Measurements from ENCODE around the gene PHF12. TPM values are rescaled to one million over a fixed set of nuclear protein-coding genes. Genes with fewer than 3 reads are reported as not detected.

The PHF12 gene
- total RNA-seq, 1 donor from 2014 or later, result 54.5 TPM

DNA sequence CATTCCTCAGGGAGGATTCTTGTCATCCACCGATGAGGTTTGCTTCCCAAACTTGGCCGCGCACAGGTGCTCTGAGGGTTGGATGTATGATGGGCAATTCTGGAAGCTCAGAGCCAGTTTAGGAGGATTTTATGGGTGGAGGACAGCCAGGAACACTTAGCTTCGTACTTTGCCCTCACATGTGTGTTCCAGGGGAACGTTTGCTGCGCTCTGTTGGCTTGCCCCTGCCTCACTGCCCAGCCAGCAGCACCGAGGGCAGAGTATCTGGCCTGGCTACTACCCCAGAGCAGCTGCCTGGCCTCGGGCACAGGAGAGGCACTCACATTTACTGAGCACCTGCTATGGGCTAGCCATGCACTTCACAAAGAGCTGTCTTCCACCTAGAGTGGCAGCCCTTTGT lies 40.5 kb upstream of the PHF12 start:
- DNase-seq (ENCODE audit: extremely low spot score in 2 of 2), result no peak
- intact Hi-C loops (cut with DNase I), result no loop called here
- Histone ChIP-seq H3K9me3 (no peaks in the 10 kb centered on the region), H3K27me3 (no peaks in the 10 kb centered on the region), H3K27ac (no peak overlapping the region), H3K4me1 (no peaks in the 10 kb centered on the region), H3K4me3 (no peak overlapping the region), H3K36me3 (no peaks in the 10 kb centered on the region)
- TF ChIP-seq POLR2AphosphoS5 (IDR thresholded peaks at IDR 0.05; ENCODE audit: insufficient read depth in 1 of 2, low read depth in 1 of 2) (no peak), POLR2A (IDR thresholded peaks at IDR 0.05) (no peak)
- TF ChIP-seq, protein P1, sequence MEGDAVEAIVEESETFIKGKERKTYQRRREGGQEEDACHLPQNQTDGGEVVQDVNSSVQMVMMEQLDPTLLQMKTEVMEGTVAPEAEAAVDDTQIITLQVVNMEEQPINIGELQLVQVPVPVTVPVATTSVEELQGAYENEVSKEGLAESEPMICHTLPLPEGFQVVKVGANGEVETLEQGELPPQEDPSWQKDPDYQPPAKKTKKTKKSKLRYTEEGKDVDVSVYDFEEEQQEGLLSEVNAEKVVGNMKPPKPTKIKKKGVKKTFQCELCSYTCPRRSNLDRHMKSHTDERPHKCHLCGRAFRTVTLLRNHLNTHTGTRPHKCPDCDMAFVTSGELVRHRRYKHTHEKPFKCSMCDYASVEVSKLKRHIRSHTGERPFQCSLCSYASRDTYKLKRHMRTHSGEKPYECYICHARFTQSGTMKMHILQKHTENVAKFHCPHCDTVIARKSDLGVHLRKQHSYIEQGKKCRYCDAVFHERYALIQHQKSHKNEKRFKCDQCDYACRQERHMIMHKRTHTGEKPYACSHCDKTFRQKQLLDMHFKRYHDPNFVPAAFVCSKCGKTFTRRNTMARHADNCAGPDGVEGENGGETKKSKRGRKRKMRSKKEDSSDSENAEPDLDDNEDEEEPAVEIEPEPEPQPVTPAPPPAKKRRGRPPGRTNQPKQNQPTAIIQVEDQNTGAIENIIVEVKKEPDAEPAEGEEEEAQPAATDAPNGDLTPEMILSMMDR (IDR thresholded peaks at IDR 0.05), result no peak

DNA sequence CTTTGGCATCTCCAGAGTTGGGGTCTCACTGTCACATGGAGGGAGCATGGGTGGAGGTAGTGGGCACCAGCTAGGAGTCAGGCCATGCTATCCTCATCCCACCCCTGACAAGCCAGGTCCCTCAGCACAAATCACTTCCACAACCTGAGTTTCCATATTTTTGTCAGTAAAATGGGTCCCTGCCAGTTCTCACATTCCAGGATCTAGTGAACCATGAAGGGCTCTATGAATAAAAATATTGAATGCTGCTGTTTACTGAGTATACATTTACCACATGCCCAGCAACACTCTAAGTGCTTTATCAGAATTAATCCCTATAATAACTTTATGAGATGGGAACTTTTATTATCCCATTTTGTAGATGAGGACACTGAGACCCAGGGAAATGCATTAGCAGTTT lies 37.7 kb upstream of the PHF12 start:
- no peaks in the 10 kb centered on the region for H3K36me3 ChIP-seq
- no peaks in the 10 kb centered on the region for H3K9me3 ChIP-seq
- no peaks in the 10 kb centered on the region for H3K27me3 ChIP-seq
- H3K27ac ChIP-seq, result no peak overlapping the region
- H3K4me1 ChIP-seq, result no peaks in the 10 kb centered on the region
- no peak for DNase-seq (ENCODE audit: extremely low spot score in 2 of 2)
- intact Hi-C loops (cut with DNase I), result no loop called here
- TF ChIP-seq POLR2AphosphoS5 (IDR thresholded peaks at IDR 0.05; ENCODE audit: insufficient read depth in 1 of 2, low read depth in 1 of 2) (no peak), POLR2A (IDR thresholded peaks at IDR 0.05) (no peak)
- no peak overlapping the region for H3K4me3 ChIP-seq

DNA sequence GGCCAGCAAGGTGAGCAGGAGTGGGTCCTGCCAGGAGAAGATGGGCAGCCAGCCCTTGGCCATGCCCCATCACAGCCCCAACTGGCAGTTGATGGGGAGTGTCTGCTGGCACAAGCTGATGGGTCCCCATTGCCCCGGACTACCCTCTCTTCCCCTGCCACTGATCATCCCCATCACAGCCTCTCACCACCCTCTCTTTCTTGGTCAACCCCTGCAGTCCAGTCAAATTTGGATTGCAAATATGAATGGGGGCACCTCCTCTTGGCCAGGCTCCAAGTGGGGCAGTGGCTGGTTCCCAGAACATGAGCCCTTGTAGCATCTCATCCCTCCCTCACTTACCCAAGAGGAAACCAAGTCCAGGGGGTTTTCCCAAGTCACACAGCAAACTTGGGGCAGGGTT lies 37.2 kb upstream of the PHF12 start:
- intact Hi-C loops (cut with DNase I), result no loop called here
- H3K36me3 ChIP-seq, result no peaks in the 10 kb centered on the region
- no peak overlapping the region for H3K4me3 ChIP-seq
- no peaks in the 10 kb centered on the region for H3K9me3 ChIP-seq
- H3K27ac ChIP-seq, result no peak overlapping the region
- TF ChIP-seq, protein P1 (IDR thresholded peaks at IDR 0.05), result no peak
- H3K27me3 ChIP-seq, result no peaks in the 10 kb centered on the region
- no peaks in the 10 kb centered on the region for H3K4me1 ChIP-seq
- no peak for DNase-seq (ENCODE audit: extremely low spot score in 2 of 2)

DNA sequence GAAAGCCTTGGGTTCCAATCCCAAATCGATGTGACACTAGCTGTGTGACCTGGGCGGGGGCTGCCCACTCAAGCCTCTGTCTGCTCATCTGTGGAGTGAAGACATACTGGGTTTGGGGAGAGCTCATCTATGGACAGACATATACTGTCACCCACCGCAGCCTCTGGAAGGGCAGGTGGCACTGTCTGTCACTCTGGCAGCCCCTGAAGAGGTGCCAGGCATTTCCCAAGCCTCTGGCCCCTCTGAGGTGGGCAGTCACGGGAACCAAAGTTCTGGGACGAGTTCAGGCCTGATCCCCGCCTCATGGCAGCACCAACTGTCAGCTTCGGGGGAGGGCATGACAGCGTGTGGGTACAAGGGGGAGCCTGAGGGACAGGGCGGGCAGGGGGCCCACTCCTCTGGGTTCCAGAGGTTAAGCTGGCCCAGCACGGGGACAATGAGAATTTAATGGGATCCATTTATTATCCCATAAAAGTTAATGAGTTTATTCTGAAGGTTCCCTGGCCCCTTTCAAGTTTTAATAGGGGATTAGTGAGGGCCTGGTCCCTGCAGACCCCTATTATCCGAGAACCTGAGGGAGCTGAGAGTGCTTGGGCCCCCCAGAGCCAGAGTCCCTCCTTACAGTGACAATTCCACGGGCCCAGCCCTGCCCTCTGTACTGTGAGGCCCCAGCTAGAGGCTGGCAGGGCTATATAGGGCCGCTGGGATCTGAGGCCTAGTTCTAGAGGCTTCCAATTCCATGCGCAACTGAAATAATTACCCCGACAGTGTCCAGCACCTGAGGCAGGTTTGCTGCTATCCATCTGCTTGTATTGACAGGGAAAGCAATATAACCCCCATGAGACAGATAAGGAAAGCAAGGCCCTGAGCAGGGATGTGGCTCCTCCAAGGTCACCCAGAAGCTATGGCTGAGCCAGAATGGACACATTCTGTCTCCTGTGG lies 35.7 kb upstream of the PHF12 start:
- TF ChIP-seq POLR2AphosphoS5 (IDR thresholded peaks at IDR 0.05; ENCODE audit: insufficient read depth in 1 of 2, low read depth in 1 of 2), result no peak
- TF ChIP-seq, protein P1 (IDR thresholded peaks at IDR 0.05), result no peak
- no peak for TF ChIP-seq POLR2A (IDR thresholded peaks at IDR 0.05)
- no peaks in the 10 kb centered on the region for H3K36me3 ChIP-seq
- no peak overlapping the region for H3K4me3 ChIP-seq
- no peaks in the 10 kb centered on the region for H3K27me3 ChIP-seq
- no peak for DNase-seq (ENCODE audit: extremely low spot score in 2 of 2)
- intact Hi-C loops (cut with DNase I), result no loop called here
- H3K27ac ChIP-seq, result no peak overlapping the region
- H3K9me3 ChIP-seq, result no peaks in the 10 kb centered on the region
- H3K4me1 ChIP-seq, result peaks cover under 1% of the 10 kb centered on the region

DNA sequence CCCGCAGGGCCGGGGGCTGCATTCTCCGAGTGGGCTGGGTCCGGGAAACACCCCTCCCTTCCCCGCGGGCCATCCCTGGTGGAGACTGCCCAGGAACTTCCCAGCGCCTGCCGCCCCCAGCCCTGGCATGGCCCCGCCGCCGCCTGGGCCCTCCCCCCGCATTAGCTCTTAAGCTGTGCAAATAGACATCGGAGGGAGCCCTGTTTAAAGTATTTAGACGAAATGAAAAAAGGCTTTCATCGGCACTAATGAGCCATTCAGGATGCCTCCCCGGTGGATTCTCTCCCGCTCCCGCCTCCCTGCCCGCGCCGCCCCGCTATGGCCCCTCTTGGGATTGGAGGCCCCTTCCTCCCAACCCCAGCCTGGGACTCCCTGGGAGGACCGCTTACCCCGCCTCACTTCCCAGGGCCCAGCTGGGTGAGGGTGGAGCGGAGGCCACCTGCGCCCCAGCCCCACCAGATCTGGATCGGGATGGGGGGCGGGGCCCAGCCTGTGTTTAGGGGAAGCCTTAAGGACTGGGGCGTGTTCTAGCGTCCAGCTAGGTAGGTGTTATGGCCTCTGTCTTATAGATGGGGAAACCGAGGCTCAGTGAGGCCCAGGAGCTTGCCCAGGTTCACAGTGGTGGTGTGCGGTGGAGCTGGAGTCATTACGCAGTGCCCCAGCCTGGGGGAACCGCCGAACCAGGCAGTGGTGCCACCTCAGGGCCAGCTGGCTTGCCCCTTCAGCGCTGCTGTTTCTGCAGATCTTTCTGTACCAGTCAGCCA lies 34.8 kb upstream of the PHF12 start:
- no peaks in the 10 kb centered on the region for H3K27me3 ChIP-seq
- intact Hi-C loops (cut with DNase I), result no loop called here
- DNase-seq (ENCODE audit: extremely low spot score in 2 of 2), result no peak
- no peaks in the 10 kb centered on the region for H3K9me3 ChIP-seq
- H3K4me3 ChIP-seq, result no peak overlapping the region
- no peaks in the 10 kb centered on the region for H3K36me3 ChIP-seq
- no peak overlapping the region for H3K27ac ChIP-seq
- TF ChIP-seq POLR2AphosphoS5 (IDR thresholded peaks at IDR 0.05; ENCODE audit: insufficient read depth in 1 of 2, low read depth in 1 of 2), result no peak
- TF ChIP-seq, protein P1 (IDR thresholded peaks at IDR 0.05), result no peak
- no peak for TF ChIP-seq POLR2A (IDR thresholded peaks at IDR 0.05)
- peaks cover 4% of the 10 kb centered on the region for H3K4me1 ChIP-seq
